GM19468 (cell line): ENCODE results near the gene RYK.
"Not testable (repeated sequence)": the region's sequence is repeated elsewhere in the genome, so short reads cannot be mapped to it uniquely, and the experiment has no call there.

Experiments used
- ATAC-seq: cut with Tn5 transposase; IDR thresholded peaks from one replicate; pipeline ENCODE4 v1.9.1; 2021; ENCODE audit warnings: mild to moderate bottlenecking, moderate library complexity, moderate number of reproducible peaks; ENCODE audit not compliant: unreplicated experiment; ENCODE audit errors: extremely low read depth

The RYK gene

DNA sequence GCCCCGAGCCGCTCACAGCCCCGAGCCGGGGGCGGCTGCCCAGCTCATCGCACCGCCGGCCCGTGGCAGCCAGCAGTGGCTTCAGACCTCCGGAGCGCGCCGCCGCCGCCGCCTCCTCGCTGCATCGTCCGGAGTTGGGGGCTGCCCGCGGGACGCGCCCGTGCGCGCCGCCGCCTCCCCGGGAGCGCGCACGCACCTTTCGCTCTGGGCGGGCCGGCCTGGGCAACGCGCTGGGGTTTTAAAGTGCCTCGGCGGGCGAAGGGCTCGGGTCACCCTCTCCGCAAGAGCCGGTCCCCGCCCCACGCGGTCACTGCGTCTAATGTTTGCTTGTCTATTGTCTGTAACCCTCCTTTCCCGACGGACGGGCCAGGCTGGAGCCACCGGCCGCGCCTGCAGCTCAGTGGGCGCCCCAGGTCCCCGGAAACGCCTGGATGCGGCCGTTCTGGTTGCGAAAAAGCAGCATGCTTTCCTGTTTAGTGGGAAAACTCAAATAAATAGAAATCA is at the start of gene RYK:
TSS of gene RYK (minus strand) at position 143 of the 504 bp plus-strand sequence. CDS start 205 bp downstream, outside the sequence.
- peak; percentile 29 for ATAC-seq

GRCh38 chr3:134299888-134300206 is 49.2 kb upstream of the RYK start:
- ATAC-seq, result no peak

GRCh38 chr3:134299185-134299887 is 48.7 kb upstream of the RYK start:
- no peak for ATAC-seq

- no peak for ATAC-seq
Observed at GRCh38 chr3:134298249-134298648, 47.6 kb upstream of the RYK start.

- ATAC-seq, result no peak
Observed at GRCh38 chr3:134296616-134297015, 46.0 kb upstream of the RYK start.

DNA sequence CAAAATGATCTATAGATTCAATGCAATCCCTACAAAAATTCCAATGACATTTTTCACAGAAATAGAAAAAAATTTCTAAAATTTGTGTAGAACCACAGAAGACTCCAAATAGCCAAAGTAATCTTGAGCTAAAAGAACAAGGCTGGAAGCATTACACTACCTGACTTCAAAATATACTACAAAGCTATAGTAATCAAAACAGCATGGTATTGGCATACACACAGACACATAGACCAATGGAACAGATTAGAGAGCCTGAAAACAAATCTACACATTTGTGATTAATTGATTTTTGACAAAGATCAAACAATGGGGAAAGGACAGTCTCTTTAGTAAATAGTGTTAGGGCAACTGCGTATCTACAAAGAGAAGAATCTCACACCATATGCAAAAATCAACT is 45.3 kb upstream of the RYK start:
- ATAC-seq, result no peak

DNA sequence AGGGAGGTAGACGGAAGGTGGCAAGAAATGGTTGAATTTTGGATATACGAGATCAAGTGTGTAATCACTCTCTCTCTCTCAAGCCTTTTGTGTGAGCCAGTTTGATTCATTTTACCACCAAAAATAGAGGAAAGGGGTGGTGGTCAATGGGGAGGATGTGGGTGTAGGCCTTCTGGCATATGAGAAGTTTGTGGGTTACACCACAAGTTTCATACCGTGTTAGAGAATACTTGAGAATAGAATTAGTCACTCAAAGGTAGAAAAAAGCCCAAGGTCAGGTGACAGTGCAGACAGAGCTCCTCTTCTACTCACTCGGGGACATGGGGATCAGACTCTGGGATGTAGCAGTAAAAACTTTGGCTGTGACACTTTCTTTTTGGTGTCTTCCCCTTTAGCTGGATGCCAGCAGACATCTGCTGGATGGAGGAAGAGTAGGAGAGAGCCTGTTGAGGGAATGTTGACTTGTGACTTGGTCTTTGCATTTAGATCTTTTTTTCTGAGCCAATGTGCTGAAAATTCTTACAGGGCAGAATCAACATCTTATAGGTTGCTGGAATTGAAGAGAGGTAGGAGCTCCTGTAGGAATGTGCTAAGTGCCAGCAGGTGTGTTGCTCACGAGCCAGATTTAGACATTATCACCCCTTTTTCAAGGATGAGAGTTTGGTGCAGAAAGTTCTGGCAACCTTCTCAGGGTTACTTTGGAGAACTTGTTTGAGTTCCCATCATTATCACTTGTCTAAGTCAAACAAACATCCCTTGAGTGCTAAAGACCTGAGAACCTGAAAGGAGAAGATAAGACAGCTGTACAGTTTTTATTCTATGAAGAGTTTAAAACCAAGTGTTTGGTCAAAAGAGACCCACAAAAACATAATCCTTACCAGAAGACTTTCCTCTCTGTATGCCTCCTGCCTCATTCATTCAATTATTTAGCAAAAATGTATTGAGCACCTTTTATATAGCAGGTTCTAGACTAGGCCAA is 43.9 kb upstream of the RYK start:
- ATAC-seq, result peak; percentile 99

DNA sequence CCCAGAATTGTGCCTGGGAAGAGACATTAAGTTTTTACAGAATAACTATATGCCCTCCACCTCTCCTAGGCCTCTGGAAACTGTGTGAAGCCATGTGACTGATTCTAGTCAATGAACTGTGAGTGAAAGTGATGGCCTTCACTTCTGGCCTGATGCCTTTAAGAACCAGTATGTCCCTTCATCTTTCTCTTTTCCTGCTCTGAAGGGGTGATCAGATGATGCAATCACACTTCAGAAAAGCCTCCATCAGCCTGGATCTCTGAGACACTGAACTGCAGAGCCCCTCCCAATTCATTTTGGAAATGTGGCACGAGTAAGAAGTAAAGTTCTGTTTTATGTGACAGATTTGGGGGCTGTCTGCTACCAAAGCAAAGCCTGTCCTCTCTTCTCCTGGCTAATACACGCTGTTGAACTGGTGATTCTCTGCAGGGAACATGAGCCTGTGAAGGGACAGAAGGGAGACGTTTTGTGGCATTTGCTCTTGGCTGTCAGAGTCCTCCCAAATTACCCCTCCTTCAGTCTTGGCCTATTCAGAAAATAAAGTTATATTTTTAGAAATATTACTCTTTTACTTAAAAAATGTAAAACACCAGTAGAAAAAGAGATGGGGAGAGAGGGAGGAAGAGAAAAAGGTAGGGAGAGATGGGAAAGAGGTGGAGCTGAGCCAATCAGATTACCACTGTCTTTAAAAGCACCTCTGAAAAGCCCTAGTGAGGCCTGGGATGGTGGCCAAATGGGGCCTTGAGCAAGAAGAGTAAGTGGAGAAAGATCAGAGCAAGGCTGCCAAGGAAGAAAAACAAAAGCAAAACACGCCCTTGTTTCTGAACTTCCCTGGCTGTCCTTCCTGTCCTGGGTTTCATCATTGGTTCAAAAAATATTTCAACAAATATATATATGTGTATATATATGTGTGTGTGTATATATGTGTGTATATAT is 40.9 kb upstream of the RYK start:
- ATAC-seq, result no peak

DNA sequence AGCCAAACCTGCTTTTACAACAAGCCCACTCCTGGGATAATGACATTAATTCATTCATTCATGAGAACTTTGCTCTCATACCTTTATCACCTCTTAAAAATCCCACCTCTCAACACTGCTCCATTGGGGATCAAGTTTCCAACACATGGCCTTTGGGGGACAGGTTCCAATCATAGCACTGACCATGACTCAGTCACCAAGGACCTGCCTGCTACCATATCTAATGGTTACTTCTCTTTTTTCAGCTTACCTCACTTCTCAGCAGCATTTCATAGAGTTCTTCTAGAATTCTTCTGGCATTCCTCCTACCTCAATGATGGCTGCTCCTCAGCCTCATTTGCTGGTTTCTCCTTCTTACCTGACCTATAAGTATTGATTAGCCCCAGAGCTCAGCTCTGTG is 36.9 kb upstream of the RYK start:
- ATAC-seq, result no peak

GRCh38 chr3:134284438-134284837 is 33.8 kb upstream of the RYK start:
- ATAC-seq, result no peak

DNA sequence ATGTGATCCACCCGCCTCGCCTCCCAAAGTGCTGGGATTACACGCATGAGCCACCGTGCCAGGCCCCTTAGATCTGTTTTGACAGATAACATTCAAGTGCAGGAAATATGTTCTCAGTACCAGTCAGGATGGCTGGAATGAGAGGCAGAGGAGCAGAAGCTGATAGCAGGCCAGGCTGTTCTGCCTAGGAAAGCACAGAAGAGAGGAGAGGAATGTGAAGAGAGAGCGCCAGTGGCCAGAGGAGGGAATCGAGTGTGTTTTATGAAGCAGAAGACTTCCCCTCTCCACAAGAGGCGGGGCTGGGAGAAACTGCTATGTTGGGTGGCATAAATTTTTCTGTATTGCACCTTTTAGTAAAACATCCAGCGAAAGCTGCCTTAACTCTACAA is 32.0 kb upstream of the RYK start:
- no peak for ATAC-seq

GRCh38 chr3:134281912-134282658 is 31.4 kb upstream of the RYK start:
- ATAC-seq, result no peak

DNA sequence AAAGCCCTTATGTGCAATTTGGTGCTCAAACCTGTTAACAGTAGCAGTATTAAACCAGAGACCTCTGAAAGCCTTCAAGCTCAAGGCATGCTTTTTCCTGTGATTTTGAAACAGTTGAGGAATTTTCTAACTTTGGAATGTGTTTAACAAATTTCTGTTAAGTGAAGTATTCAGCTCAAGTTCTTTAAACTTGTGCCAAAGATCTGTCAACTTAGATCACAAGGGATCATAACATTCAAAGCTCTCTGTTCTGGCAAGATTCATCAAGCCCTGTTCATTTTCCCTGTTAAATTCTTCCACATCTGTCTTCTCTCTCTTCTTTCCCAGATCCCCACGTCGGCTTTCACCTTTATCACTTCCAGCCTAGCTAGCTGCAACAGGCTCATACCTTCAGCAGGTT is 28.8 kb upstream of the RYK start:
- ATAC-seq, result no peak

- ATAC-seq, result no peak
Observed at GRCh38 chr3:134277066-134277660, 26.5 kb upstream of the RYK start.

- ATAC-seq, result no peak
Observed at GRCh38 chr3:134276086-134276485, 25.4 kb upstream of the RYK start.

GRCh38 chr3:134275110-134275509 is 24.5 kb upstream of the RYK start:
- ATAC-seq, result not testable (repeated sequence)

DNA sequence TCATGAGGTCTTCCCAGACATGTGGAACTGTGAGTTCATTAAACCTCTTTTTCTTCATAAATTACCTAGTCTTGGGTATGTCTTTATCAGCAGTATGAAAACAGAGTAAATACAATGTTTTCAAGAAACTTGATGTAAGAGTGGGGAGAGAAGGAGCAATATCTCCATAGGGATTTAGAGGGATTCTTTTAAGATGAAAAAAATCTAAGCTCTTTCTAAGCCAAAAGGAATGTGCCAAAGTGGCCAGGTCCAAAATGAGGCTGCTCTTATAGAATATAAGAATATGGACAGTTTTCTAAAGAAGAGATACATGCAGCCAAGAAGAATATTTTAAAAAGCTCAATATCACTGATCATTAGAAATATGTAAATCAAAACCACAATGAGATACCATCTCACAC is 23.9 kb upstream of the RYK start:
- no peak for ATAC-seq

DNA sequence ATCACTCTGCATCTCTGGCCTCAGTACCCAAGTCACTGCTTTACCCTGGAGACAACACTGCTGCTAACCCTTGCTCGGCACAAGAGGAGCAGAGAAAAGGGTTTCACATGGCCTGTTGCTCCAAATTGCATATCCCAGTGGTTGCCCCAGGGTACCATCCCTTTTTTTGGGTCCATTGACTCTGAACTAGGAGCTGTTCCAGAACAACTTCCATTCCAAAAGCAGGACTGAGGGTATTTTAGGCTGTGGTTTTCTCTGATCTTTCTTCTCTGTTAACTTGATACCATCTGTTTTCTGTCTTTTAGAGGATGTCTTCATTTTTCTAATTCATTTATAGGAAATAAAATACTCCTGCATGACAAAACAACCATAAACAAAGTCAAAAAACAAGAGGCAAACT is 17.3 kb upstream of the RYK start:
- no peak for ATAC-seq

DNA sequence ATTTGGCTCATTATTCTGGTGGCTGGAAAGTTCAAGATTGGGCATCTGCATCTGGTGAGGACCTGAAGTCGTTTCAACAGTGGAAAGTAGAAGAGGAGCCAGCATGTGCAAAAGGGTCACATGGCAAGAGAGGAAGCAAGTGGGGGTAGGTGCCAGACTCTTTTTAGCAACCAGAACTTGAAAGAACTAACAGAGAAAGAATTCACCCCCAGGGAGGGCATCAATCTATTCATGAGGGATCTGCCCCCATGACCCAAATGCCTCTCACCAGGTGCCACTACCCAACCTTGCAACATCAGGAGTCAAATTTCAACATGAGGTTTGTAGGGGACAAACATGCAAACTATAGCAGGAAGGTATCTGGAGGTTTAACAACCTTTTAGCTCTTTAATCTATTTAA is 10.3 kb upstream of the RYK start:
- no peak for ATAC-seq
